ENCODE data around the gene SYNE2.

SYNE2 gene

GRCh38 chr14:64255756-64256155, 403.0 kb downstream of the SYNE2 start:
- in situ Hi-C loops (cut with MboI; ENCODE audit: low pct_unique_long_range_greater_than_20kb, low sequenced_read_pairs, unreplicated experiment), result no loop called here
- TF ChIP-seq CTCF (IDR thresholded peaks at IDR 0.05; ENCODE audit: extremely low read depth, insufficient read depth, missing control alignments), result no peak
- DNase-seq (ENCODE audit: low spot score), result no peak

GRCh38 chr14:64260418-64260817, 407.6 kb downstream of the SYNE2 start:
- no peak for DNase-seq (ENCODE audit: low spot score)
- no peak for TF ChIP-seq CTCF (IDR thresholded peaks at IDR 0.05; ENCODE audit: extremely low read depth, insufficient read depth, missing control alignments)
- in situ Hi-C loops (cut with MboI; ENCODE audit: low pct_unique_long_range_greater_than_20kb, low sequenced_read_pairs, unreplicated experiment), result no loop called here

GRCh38 chr14:64265222-64265621, 412.4 kb downstream of the SYNE2 start:
- in situ Hi-C loops (cut with MboI; ENCODE audit: low pct_unique_long_range_greater_than_20kb, low sequenced_read_pairs, unreplicated experiment), result no loop called here
- TF ChIP-seq CTCF (IDR thresholded peaks at IDR 0.05; ENCODE audit: extremely low read depth, insufficient read depth, missing control alignments), result no peak
- DNase-seq (ENCODE audit: low spot score), result no peak

- no peak for TF ChIP-seq CTCF (IDR thresholded peaks at IDR 0.05; ENCODE audit: extremely low read depth, insufficient read depth, missing control alignments)
- no peak for DNase-seq (ENCODE audit: low spot score)
- in situ Hi-C loops (cut with MboI; ENCODE audit: low pct_unique_long_range_greater_than_20kb, low sequenced_read_pairs, unreplicated experiment), result no loop called here
Measured at GRCh38 chr14:64266239-64266638, 413.4 kb downstream of the SYNE2 start.

GRCh38 chr14:64272019-64272418, 419.2 kb downstream of the SYNE2 start:
- no peak for TF ChIP-seq CTCF (IDR thresholded peaks at IDR 0.05; ENCODE audit: extremely low read depth, insufficient read depth, missing control alignments)
- no peak for DNase-seq (ENCODE audit: low spot score)
- in situ Hi-C loops (cut with MboI; ENCODE audit: low pct_unique_long_range_greater_than_20kb, low sequenced_read_pairs, unreplicated experiment), result no loop called here

Data from GM13977 (cell line).